Type B pancreatic cell (in vitro differentiated cells): ENCODE data around the gene UBR2. TPM values are rescaled to one million over a fixed set of nuclear protein-coding genes. Genes with fewer than 3 reads are reported as not detected.
A peak's percentile ranks its signal among the peaks of the same experiment; 100 is the strongest.
"Not testable (repeated sequence)": the region's sequence is repeated elsewhere in the genome, so short reads cannot be mapped to it uniquely, and the experiment has no call there.

Experiments
- DNase-seq: peaks from one replicate; pipeline ENCODE4 v3.0.0; 2021; ENCODE audit warnings: mixed read lengths; ENCODE audit not compliant: unreplicated experiment; ENCODE audit errors: extremely low spot score
- H3K27ac Mint-ChIP-seq: 2 replicates; pipeline ENCODE4 v1.8.0; 2021; ENCODE audit warnings: mild to moderate bottlenecking, mixed read lengths
- H3K27me3 Mint-ChIP-seq: 2 replicates; pipeline ENCODE4 v1.8.0; 2021; ENCODE audit warnings: mixed read lengths
- H3K36me3 Mint-ChIP-seq: 2 replicates; pipeline ENCODE4 v1.8.0; 2021; ENCODE audit warnings: mixed read lengths
- H3K4me1 Mint-ChIP-seq: one replicate; pipeline ENCODE4 v1.8.0; 2021; ENCODE audit warnings: mixed read lengths; ENCODE audit not compliant: unreplicated experiment
- H3K4me3 Mint-ChIP-seq: 2 replicates; pipeline ENCODE4 v1.8.0; 2021; ENCODE audit warnings: mild to moderate bottlenecking, mixed read lengths
- H3K9me3 Mint-ChIP-seq: 2 replicates; pipeline ENCODE4 v1.8.0; 2021; ENCODE audit warnings: mixed read lengths
- CTCF ChIP-seq: fragments of 200-600 bp; sonication (generic); conservative IDR thresholded peaks from 2 replicates; pipeline ENCODE4 v1.5.0; 2021; ENCODE audit warnings: antibody characterized with exemption, mild to moderate bottlenecking
- total RNA-seq: library from RNA; stranded (reverse); gene quantifications from 2 replicates; pipeline ENCODE4 v1.2.1, GENCODE V29; 2021; ENCODE audit warnings: low replicate concordance

Gene UBR2
- total RNA-seq, 1 donor from 2014 or later, result 26.6 TPM

- Mint-ChIP-seq H3K9me3 (no peaks in the 10 kb centered on the region), H3K27ac (no peak overlapping the region), H3K4me3 (peak overlapping the region; percentile 41), H3K36me3 (peaks cover 11% of the 10 kb centered on the region), H3K4me1 (peaks cover 9% of the 10 kb centered on the region), H3K27me3 (no peaks in the 10 kb centered on the region)
- DNase-seq, result no peak
- TF ChIP-seq CTCF, result no peak
Observed at GRCh38 chr6:42566614-42567208, 2.9 kb downstream of the UBR2 start.

DNA sequence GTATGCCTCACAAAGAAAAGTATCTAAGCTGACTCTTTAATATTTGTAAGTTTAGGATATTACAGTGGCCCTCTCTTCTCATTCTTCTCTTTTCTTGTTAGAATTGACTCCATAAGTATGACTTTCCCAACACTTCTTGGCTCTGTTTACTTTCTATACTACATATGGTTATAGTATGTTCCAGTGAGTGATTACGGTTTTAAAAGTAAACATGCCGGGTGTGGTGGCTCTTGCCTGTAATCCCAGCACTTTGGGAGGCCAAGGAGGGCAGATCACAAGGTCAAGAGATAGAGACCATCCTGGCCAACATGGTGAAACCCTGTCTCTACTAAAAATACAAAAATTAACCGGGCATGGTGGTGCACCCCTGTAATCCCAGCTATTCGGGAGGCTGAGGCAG lies 3.4 kb downstream of the UBR2 start:
- H3K4me3 Mint-ChIP-seq, result peak overlapping the region; percentile 27
- peaks cover 13% of the 10 kb centered on the region for H3K4me1 Mint-ChIP-seq
- not testable (repeated sequence) for H3K9me3 Mint-ChIP-seq, H3K27me3 Mint-ChIP-seq, DNase-seq, H3K27ac Mint-ChIP-seq
- H3K36me3 Mint-ChIP-seq, result peaks cover 11% of the 10 kb centered on the region

DNA sequence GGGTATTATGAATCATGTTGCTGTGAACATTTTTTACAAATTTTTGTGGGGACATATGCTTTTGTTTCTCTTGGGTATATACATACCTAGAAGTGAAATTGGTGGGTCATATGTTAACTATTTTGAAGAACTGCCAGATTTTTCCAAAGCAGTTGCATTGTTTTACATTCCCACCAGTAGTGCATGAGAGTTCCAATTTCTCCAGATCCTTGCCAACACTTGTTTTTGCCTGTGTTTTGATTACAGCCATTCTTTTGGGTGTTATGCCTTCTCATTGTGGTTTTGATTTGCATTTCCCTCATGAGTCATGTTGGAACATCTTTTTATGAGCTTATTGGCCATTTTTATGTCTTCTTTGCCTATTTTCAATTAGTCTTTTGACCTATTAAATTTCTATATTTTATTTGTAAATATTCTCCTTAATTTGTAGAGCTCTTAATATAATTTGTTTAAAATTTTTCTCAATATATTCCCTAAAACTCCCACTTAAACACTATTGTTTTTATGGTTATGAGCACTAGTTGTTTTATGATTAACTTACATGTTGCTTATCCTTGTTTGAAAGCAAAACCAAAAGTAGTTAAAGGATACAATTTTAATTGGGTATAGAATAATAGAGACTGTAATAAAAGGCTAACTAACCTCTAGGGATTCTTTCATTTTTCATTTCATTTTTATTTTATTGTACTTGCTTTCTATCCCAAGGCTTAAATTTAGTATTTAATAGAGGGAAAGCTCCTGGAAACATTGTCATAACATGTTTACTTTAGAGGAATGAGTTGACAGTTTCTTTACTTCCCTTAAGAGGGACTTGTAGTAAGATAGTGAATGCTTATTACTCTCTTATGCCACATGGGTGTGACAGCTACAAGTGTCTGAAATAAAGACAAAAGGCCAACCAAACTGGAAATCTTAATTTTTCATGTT lies 5.5 kb downstream of the UBR2 start:
- H3K4me3 Mint-ChIP-seq, result no peak overlapping the region
- peaks cover 17% of the 10 kb centered on the region for H3K36me3 Mint-ChIP-seq
- no peak for TF ChIP-seq CTCF
- H3K9me3 Mint-ChIP-seq, result no peaks in the 10 kb centered on the region
- H3K27ac Mint-ChIP-seq, result peak overlapping the region; percentile 66
- no peaks in the 10 kb centered on the region for H3K27me3 Mint-ChIP-seq
- no peak for DNase-seq
- peaks cover 13% of the 10 kb centered on the region for H3K4me1 Mint-ChIP-seq

GRCh38 chr6:42571611-42572342 lies 7.9 kb downstream of the UBR2 start:
- Mint-ChIP-seq H3K4me1 (peaks cover 4% of the 10 kb centered on the region), H3K9me3 (no peaks in the 10 kb centered on the region), H3K27me3 (no peaks in the 10 kb centered on the region), H3K4me3 (no peak overlapping the region), H3K27ac (no peak overlapping the region), H3K36me3 (peaks cover 11% of the 10 kb centered on the region)
- TF ChIP-seq CTCF, result no peak
- DNase-seq, result no peak

DNA sequence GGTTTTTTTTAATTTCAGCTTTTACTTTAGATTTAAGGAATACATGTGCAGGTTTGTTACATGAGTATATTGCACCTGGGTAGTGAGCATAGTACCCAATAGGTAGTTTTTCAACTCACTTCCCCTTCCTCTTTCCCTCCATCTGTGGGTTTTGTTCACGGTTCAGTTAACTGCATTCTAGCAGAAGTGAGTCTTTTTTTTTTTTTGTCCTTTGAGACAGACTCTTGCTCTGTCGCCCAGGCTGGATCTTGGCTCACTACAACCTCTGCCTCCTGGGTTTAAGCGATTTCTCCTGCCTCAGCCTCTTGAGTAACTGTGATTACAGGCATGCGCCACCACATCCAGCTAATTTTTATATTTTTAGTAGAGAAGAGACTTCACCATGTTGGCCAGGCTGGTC lies 8.7 kb downstream of the UBR2 start:
- Mint-ChIP-seq H3K4me3 (no peak overlapping the region), H3K9me3 (no peaks in the 10 kb centered on the region), H3K27me3 (no peaks in the 10 kb centered on the region), H3K4me1 (peaks cover 4% of the 10 kb centered on the region), H3K36me3 (peaks cover 6% of the 10 kb centered on the region), H3K27ac (no peak overlapping the region)
- no peak for TF ChIP-seq CTCF
- no peak for DNase-seq

GRCh38 chr6:42576538-42576937 lies 12.7 kb downstream of the UBR2 start:
- H3K27me3 Mint-ChIP-seq, H3K27ac Mint-ChIP-seq, H3K4me3 Mint-ChIP-seq, DNase-seq, H3K9me3 Mint-ChIP-seq, H3K4me1 Mint-ChIP-seq: not testable (repeated sequence)
- H3K36me3 Mint-ChIP-seq, result peaks cover 16% of the 10 kb centered on the region
